Activated T-cell treated with anti-CD3 and anti-CD28 coated beads, Interleukin-2, amount 50 U/mL, for 48 hours (primary cell): ENCODE measurements around the gene SCRN1.
"Not testable (repeated sequence)": the region's sequence is repeated elsewhere in the genome, so short reads cannot be mapped to it uniquely, and the experiment has no call there.

ENCODE experiments used
- DNase-seq, 2 experiments: peaks; one replicate each; pipeline ENCODE4 v3.0.0-alpha.2; 2020

Gene SCRN1

DNA sequence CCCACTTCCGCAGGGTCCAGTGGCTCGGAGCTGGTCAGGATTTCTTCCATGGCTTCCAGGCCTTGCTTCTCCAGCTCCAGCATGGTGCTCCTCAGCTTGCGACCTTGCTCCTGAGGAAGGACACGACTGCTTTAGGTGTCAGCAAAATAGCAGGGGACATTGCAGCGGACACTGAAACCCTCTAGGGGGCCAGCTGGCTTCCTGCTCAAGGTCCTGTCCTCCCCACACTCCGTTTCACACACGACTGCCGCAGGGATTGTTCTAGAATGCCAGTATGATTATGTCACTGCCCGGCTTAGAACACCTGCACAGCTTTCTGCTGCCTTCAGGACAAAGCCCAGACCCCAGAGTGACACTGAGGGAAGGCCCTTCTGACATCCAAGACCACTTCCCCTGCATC lies 65.6 kb downstream of the SCRN1 start:
- DNase-seq = no peak

DNA sequence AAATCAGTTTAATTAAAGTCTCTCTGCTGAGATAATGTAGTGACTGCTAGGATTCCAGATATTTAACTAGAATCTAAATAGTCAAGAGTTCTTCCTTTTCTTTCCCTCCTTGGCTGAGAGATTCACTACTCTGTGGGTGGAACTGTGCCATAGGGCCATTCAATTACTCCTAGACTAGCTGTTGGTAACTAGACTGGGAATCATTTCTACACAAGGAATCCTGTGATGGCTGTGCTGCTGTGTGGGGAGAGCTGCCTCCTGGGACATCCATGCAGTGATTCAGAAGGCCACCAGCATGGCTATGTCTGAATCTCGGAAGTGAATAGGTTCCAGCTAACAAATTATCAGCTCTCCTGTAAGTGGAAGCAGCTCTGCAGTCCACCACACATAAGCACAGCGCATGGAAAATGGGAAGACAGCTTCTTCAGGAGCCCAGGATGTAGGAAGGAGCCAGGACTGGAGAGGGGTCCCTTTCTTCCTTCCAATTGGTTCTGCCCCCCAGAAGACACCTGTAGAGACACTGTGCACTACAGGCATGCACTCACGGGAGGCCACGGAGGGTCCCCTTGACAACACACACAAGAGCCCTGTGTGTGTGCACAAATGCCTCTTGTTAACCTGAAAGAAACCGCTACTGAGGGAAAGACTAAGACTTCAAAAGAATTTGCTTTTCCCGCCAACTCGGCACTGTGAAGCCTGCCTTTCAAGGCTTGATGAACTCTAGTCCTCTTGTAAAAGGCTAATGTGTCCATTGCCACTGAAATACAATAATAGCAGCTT lies 66.5 kb downstream of the SCRN1 start:
- DNase-seq = no peak

DNA sequence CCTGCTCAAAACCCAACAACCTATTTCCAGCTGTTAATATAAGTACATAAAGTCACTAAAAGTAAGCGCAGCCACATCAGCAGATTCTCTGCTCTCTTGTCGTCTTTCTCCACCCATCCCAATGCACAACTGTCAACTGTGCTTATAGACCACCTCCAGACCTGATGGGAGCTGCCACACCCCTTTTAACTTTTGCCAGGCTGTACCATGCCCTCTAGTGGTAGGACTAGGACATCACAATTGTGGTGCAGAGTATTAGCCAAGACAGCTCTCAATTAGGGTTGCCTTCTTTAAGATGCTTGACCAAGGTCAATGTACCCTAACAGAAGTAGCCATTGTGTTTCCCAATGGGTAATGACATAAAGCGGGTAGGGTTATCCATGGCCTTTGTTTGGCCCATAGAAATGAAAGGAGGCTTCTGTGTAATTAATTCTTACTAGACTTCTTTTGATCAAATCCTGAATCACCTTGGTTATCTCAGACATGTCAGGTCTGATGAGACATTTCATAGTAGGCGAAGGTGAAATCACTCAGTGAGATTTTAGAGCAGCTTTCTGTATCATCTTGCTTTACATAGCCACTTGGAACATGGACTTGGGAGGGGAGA lies 68.1 kb downstream of the SCRN1 start:
- peak; percentile 38 to 56 for DNase-seq

DNA sequence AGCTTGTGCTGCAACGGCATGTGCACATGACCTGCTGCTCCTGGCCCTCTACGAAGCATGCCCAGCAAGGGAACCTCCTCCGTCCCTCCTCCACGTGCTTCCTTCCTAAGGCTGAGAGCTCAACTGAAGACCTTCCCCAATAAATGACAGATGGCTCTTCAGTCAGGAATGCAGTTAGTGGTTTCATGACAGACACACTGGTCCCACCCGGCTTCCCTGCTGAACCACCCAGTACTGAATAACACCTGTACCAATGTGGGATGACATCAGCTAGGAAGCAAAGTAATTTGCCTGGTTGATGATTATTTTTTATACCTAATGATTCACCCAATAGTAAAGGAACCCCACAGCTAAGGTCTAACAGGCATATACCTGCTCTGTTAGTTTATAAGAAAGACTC lies 69.1 kb downstream of the SCRN1 start:
- DNase-seq = no peak

DNA sequence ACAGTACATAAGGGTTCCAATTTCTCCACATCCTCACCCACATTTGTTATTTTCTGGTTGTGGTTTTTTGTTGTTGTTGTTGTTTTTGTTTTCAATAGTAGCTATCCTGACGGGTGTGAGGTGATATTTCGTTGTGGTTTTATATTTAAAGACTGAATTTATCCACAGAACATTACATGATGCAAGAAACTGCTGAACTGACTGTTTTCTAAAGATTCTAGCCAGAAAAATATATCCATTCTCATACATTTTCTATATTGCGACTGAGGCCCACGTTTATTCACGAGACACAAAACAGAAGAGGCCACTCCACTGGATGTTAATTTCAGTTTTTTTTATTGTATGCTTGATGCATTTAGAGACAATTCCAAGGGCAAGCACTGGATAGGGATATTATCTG lies 69.8 kb downstream of the SCRN1 start:
- no peak for DNase-seq

DNA sequence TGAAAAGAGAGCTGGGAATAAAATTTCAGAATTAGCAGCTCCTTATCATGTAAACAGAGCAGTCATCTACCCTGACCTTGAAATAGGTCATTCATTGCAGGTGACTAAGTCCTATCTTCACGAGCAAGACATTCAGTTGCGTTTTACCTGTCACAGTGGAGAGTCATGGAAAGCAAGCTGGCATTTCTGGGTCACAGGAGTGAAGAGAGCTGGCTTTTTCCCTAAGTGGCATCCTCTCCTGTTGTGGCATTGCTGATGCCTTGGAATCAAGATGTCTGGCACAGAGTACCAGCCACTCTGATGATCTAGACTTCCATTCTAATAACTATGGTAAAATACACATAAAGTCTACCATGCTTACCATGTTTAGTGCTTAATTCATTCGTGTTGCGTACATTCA lies 70.8 kb downstream of the SCRN1 start:
- no peak for DNase-seq

DNA sequence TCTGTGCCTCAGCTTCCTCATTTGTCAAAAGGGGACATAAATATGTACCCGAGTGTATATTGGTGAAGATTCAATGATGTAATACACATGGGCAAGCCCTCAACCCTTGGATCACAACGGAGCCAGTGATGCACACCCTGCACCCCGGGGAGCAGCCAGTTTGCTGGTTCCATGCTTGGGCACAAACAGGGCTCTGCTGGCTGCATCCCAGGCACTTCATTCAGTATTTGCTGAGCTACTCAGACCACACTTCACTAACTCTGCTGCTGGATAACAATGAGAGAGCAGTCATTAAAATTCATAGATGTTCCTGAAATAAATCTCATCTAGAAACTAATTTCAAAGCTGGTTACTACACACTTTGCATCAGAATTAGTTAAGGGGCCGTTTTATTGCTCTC lies 72.0 kb downstream of the SCRN1 start:
- no peak for DNase-seq

DNA sequence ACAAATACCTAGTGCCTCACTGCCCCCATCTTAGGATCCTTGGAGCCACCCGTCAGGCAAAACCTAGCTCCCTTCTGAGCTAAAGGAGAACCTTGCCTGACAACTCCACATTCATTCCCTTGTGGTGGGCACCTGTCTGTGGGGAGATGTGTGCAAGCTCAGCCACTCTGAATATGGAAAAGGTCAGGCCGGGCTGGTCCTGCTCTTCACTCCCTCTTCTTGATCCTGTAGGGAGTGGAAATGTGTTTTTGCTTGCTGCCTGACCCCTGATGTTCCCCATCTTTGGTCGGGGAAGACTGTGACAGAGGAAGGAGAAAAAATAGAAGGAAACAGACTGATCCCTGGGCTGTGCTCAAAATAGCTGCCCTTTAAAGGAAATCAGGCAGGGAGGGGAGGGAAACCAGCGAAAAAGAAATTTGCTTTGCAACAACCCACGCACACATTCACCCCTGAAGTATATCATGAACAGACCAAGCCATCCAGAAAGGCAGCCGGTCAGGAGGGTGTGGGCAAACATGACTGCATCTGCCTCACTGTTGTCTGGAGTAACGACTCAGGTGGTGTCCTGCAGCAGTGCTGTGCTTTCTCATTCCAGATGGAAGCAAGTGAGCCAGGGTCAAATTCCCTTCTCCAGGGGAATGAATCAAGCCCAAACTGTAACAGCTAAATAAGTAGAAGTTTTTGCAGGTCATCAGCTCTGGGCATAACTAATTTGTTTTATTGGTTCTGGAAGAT lies 74.0 kb downstream of the SCRN1 start:
- DNase-seq = no peak

DNA sequence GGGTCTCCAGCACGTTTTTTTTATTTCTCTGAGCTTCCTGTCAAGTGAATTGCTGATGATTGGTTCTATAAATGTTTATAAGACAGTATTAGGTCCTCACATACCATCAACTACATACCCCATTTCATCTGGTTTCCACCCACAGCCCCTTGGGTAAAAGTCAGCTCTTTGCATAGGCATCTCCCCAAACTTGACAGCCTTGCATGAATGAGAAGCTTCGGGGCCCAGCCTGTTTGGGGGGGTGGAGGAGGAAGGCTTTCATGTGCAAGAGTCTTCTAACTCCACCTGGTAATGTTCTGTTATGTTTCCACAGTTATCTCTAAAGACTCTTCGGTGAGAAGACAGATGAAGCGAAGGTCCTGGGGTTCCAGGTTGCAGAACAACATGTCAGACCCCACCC lies 75.4 kb downstream of the SCRN1 start:
- DNase-seq = no peak

DNA sequence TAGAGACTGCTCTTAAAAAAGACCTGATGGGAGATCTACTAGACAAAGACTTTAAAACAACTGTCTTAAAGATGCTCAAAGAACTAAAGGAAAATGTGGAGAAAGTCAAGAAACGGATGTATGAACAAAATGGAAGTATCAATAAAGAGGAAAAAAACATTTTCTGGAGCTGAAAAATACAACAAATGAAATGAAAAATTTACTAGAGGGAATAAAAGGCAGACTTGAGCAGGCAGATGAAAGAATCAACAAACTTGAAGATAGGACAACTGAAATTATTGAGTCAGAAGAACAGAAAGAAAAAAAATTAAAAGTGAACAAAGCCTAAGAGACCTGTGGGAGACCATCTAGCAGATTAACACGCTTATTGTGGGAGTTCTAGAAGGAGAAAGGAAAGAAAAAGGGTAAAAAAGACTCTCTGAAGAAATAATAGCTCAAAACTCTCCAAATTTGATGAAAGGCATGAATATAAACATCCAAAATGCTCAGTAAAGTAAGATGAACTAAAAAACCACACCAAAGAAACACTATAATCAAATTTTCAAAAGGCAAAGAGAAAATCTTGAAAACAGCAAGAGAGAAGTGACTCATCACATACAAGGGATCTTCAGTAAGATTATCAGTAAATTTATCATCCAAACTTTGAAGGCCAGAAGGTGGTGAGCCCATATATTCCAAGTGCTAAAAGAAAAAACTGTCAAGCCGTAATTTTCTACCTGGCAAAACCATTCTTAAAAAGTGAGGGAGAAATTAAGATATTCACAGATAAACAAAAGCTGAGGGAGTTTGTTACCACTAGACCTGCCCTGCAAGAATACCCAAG lies 83.2 kb downstream of the SCRN1 start:
- no peak for DNase-seq

DNA sequence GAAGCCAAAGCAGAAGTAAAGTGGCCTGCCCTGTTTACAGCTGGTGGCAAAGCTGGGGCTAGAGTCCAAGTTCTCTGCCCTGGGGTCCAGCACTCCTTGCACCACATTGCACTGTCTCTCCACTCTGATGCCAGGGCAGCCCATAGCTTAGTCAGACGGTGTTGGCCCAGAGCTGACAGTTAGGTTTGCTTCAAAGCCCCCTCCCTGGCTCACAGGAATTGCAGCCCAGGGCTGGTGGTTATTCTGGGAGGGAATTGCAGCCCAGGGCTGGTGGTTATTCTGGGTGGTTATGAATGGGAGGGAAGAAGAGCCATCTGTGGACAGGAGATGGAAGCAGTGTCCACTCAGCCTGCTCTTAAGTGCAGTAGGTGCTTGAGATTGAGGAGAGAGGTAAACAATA lies 88.9 kb downstream of the SCRN1 start:
- no peak for DNase-seq

DNA sequence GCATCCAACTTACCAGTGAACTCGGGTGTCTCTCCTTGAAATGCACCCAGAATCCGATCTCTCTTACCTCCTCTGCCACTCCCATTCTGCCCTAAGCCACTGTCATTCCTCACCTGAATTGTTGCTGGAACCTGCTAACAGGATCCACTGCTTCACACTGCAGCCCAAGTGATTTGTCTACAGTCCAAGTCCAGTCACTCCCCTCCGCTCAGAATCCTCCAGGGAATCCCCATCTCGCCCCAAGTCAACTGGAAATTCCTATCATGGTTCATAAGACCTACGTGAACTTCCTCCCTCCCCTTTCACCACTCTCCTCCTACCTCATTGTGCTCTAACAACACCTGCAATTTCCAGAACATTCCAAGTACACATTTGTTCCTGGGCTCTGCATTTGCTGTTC lies 91.3 kb downstream of the SCRN1 start:
- DNase-seq = no peak

DNA sequence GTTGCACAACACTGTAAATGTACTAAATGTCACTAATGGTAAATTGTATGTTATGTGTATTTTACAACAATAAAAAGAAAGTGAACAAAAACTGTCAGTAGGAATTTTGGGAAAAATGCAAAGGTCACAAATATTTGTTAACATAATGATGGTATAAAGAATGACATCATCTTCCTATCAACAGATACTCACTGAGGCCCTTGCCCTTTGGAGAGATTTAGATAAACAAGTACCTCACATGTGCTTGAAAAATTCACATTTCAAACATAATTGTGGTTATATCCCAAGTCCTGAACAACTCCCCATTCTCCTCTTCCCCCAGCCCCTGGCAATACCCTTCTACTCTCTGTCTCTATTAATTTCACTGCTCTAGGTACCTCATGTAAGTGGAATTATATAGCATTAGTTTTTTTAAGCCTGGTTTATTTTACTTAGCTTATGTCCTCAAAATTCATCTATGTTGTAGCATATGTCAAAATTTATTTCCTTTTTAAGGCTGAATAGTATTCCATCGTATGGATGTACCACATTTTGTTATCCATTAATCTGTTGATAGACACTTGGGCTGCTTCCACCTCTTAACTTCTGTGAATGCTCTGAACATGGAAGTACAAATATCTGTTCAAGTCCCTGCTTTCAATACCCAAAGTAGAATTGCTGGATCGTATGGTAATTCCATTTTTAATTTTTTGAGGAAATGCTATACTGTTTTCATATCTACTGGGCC lies 92.8 kb downstream of the SCRN1 start:
- no peak for DNase-seq

DNA sequence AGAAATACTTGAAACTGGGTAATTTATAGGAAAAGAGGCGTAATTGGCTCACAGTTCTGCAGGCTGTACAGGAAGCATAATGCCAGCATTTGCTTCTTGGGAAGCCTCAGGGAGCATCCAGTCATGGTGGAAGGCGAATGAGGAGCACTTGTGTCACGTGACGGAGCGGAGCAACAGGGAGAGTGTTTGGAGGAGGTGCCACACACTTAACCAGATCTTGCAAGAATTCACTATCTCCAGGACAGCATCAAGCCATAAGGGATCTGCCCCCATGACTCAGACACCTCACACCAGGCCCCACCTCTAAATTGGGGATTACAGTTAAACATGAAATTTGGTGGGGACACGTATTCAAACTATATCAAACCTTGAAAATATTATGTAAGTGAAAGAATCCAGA lies 94.0 kb downstream of the SCRN1 start:
- DNase-seq = no peak

DNA sequence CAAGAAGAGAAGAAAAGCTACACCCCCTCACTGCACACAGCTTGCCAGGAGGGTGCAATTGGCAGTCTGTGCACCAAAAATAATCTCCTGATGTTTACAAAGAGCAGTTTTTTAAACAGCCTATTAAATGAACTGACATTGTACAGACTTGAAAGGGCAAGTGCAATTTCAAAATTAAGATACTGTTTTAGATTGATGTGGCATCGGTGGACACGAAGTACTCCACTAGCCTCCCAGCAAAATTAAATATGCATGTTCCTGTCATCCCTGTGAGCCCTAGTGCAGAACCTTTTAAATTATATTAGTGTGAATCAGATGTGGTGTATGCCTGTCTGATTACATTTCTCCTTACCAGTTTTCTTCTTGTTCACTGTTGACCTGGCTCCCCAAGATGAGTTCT lies 95.3 kb downstream of the SCRN1 start:
- DNase-seq = no peak

DNA sequence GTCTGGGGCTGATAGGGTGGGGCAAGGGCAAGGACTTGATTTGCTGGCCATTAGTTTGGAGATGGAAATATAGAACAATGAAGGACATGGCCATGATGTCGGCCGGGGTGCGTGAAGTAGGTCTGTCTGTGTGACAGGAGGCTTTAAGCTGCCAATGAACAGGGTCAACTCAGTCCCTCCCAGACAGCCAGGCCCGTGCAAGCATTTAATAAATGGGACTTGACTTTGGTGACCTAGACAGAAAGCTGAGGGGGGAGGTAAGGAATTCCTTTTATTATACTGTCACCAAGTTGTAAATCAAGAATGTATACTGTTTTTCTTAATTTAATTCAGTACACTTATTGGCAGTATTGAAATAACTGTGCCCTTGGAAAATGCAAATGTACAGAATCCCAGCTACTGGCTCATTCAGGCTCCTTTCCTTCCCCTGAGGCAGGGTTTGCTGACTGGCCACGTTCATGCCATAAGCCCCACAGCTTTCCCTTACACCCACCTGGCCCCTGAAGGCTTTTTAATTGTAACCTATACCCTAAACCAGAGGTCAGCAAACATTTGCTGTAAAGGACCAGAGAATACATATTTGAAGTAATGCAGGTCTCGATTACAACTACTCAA lies 96.1 kb downstream of the SCRN1 start:
- DNase-seq = no peak

DNA sequence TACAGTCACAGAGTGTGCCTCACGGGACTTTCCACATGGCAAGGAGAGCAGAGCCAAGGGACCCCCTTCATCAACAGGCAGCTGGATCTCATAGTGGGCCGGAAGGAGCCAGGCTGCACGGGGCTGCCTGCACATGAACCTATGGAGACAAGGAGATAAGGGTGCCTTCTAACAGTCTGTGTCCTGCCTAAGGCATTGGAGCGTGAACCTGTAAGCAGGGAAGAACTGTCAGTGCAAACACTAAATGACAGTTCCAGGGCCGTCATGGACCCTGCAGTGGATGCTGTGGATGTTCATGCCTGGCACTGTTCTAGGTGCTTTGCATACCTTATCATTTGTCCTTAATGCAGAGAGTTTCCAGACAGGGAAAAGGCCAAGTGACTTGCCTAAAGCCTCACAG lies 97.4 kb downstream of the SCRN1 start:
- DNase-seq = no peak

DNA sequence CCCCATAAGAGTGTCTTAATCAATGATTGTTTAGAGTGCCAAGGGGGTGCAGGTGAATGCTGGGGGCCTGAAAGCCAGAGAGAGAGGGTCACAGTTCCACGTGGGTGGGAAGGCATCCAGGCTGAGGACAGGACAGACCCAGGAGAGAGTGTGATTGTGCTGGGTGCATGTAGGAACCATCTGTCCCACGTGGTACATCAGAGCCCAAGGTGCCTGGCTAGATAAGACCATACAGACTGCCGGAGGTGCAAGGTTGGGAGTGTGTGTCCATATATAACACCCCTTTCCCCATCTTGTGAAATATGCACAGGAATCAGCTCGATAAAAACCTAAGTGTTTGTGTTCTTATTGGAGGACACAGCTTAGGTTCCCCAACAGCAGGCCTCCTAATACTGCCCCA lies 97.8 kb downstream of the SCRN1 start:
- no peak for DNase-seq

DNA sequence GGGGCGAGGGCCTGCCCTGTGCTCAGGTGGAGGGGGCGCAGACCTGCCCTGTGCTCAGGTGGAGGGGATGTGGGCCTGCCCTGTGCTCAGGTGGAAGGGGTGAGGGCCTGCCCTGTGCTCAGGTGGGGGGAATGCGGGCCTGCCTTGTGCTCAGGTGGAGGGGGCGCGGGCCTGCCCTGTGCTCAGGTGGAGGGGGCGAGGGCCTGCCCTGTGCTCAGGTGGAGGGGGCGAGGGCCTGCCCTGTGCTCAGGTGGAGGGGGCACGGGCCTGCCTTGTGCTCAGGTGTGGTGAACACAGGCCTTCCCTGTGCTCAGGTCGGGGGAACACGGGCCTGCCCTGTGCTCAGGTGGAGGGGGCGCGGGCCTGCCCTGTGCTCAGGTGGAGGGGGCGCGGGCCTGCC lies 98.8 kb downstream of the SCRN1 start:
- not testable (repeated sequence) for DNase-seq

DNA sequence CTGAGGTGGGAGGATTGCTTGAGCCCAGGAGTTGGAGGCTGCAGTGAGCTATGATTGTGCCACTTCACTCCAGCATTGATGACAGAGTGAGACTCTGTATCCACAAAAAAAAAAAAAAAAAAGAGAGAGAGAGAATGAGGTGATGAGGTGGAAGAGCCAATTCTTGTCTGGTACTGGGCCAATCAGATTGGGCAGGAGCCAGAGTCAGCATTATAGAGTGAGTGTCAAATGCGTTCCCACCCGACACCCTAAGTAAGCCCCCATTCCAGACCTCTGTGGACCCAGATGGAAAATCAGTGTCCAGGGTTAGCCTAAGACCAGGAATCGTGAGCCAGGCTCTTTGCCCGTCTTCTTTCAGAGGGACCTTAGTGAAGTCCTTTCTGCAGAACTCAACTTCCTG lies 99.3 kb downstream of the SCRN1 start:
- DNase-seq = no peak

DNA sequence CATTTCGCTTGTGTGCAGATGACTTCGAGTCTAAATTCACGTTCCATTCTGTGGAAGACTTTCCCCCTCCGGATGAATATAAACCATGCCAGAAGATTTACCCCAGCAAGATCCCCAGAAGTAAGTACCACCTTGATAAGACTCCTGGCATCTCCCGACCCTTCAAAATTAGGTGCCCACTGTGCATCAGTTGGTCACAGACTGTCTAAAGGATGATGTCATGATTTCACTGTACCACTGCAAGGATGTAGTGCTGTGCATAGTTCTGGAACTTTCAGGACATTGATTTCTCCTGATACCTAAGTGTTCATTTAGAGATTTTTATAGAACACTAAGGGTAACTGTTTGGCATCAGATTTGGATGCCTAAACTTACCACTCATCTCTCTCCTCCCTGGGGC lies 100.3 kb downstream of the SCRN1 start:
- DNase-seq = no peak

DNA sequence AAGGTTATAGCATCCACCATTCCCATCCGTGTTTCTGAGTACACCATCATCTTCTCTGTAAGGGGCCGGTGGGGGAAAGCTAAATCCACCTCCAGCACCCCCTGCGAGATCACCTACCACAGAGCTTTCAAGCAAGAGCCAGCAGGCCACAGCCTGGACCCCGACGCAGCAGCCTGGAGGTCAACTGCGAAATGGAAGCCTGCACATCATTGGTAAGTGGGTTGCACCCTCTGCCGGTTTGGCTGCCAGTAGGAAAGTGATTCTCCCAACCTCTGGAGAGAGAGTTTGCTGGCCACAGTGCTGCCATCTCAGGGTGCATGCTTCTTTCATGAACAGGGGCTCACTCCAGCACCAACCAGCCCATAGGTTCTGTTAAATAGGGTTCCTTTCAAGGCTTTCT lies 101.6 kb downstream of the SCRN1 start:
- DNase-seq = no peak
